ENCODE results near the gene EIF4G1.

EIF4G1 gene

GRCh38 chr3:184377882-184378445 lies 63.6 kb downstream of the EIF4G1 start, which contains the start of gene THPO:
THPO (minus strand) TSS chr3:184378207; CDS start chr3:184376259, 1,948 bp downstream.
- H3K4me1 ChIP-seq (ENCODE audit: control insufficient read depth, insufficient read depth, low read depth, low read length) = peaks cover 19% of the 10 kb centered on the region
- no peak within 1 kb of the TSS for H2BK15ac ChIP-seq (ENCODE audit: low read depth, poor library complexity, severe bottlenecking)
- no peaks in the 10 kb centered on the region for H3K79me1 ChIP-seq (replicated peaks; ENCODE audit: low read length, poor library complexity, severe bottlenecking)
- H3K9me3 ChIP-seq (ENCODE audit: control insufficient read depth, low read length) = no peaks in the 10 kb centered on the region
- H3K27ac ChIP-seq (ENCODE audit: low read length, poor library complexity, severe bottlenecking) = no peak within 1 kb of the TSS
- peak within 1 kb of the TSS; percentile 58 for H3K9ac ChIP-seq (ENCODE audit: low read length)
- H3K23ac ChIP-seq (ENCODE audit: low read length in 2 of 2) = peak within 1 kb of the TSS in 1 of 2 experiments; percentile 46
- no peaks in the 10 kb centered on the region for H3K36me3 ChIP-seq (ENCODE audit: control insufficient read depth in 1 of 2, insufficient read depth in 2 of 2, low read depth in 1 of 2, low read length in 2 of 2)
- 20% methylated on average over 3 of the region's 7 CpGs for WGBS
- no peak within 1 kb of the TSS for H2BK120ac ChIP-seq (ENCODE audit: low read depth, low read length)
- H4K8ac ChIP-seq (ENCODE audit: low read length) = no peak within 1 kb of the TSS
- H4K91ac ChIP-seq (ENCODE audit: low read length) = peak within 1 kb of the TSS; percentile 35
- no peak within 1 kb of the TSS for H3K4me2 ChIP-seq (ENCODE audit: low read length, poor library complexity, severe bottlenecking)
- peaks cover 39 to 73% of the 10 kb centered on the region in 2 experiments for H3K27me3 ChIP-seq (ENCODE audit: control insufficient read depth in 1 of 2, insufficient read depth in 1 of 2, low read length in 2 of 2)
- H2AFZ ChIP-seq (ENCODE audit: low read depth, low read length) = no peak within 1 kb of the TSS
- no peak within 1 kb of the TSS for H3K18ac ChIP-seq (ENCODE audit: low read depth in 1 of 2, low read length in 2 of 2)
- no peak within 1 kb of the TSS for H3K4ac ChIP-seq (ENCODE audit: low read depth in 1 of 2, low read length in 2 of 2)
- H2BK12ac ChIP-seq (ENCODE audit: low read length in 2 of 2) = no peak within 1 kb of the TSS
- H3K14ac ChIP-seq (ENCODE audit: low read length in 2 of 2) = peak within 1 kb of the TSS in 1 of 2 experiments; percentile 26
- H2AK5ac ChIP-seq (ENCODE audit: low read length, severe bottlenecking) = no peak within 1 kb of the TSS
- peak within 1 kb of the TSS in 1 of 2 experiments; percentile 51 for H3K4me3 ChIP-seq (ENCODE audit: insufficient read depth in 1 of 2, low read depth in 1 of 2, low read length in 2 of 2)
- no peak within 1 kb of the TSS for H2BK5ac ChIP-seq (ENCODE audit: low read depth, low read length, poor library complexity, severe bottlenecking)
- DNase-seq = no peak

DNA sequence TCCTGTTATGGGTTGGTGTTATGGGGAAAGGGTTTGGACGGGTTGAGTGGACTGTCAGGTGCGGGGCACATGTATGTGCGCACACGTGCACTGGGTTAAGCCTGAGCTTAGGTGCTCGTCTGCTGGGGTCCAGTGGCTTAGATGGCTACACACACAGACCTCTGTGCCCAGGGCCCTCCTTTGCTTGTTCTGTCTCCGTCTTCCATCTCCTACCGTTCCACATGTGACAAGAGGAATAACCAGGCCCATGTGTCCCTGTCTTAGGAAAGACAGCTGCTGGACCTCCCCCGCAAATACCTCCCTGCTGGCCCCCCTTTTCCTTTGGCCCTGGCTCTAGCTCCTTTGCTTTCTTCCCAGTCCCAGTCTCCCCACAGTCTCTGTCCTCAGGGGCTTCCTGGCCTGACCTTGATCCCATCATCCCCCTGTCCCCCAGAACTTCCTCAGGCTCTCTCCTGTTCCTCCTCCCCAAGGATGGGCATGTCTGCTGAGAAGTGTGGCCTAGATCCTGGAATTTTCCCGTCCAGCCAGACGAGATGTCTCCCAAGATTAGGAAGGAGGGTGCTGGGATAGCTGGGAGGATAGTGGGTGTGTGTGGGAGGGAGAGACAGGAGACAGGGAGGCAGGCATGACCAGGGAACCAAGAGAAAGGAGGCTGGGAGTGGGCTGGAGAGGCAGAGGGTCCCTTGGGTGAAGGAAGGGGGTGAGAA lies 64.4 kb downstream of the EIF4G1 start:
- H2BK15ac ChIP-seq (ENCODE audit: low read depth, poor library complexity, severe bottlenecking) = no peak overlapping the region
- H2AK5ac ChIP-seq (ENCODE audit: low read length, severe bottlenecking) = no peak overlapping the region
- H3K79me1 ChIP-seq (replicated peaks; ENCODE audit: low read length, poor library complexity, severe bottlenecking) = no peaks in the 10 kb centered on the region
- H3K4me3 ChIP-seq (ENCODE audit: insufficient read depth in 1 of 2, low read depth in 1 of 2, low read length in 2 of 2) = peak overlapping the region in 1 of 2 experiments; percentile 51
- no peak overlapping the region for H2BK5ac ChIP-seq (ENCODE audit: low read depth, low read length, poor library complexity, severe bottlenecking)
- no peak overlapping the region for H2BK120ac ChIP-seq (ENCODE audit: low read depth, low read length)
- H3K9me3 ChIP-seq (ENCODE audit: control insufficient read depth, low read length) = no peaks in the 10 kb centered on the region
- peaks cover 39 to 74% of the 10 kb centered on the region in 2 experiments for H3K27me3 ChIP-seq (ENCODE audit: control insufficient read depth in 1 of 2, insufficient read depth in 1 of 2, low read length in 2 of 2)
- no peak for DNase-seq
- H3K9ac ChIP-seq (ENCODE audit: low read length) = peak overlapping the region; percentile 58
- H3K18ac ChIP-seq (ENCODE audit: low read depth in 1 of 2, low read length in 2 of 2) = no peak overlapping the region
- H4K8ac ChIP-seq (ENCODE audit: low read length) = no peak overlapping the region
- H3K27ac ChIP-seq (ENCODE audit: low read length, poor library complexity, severe bottlenecking) = no peak overlapping the region
- peak overlapping the region; percentile 35 for H4K91ac ChIP-seq (ENCODE audit: low read length)
- no peak overlapping the region for H3K23ac ChIP-seq (ENCODE audit: low read length in 2 of 2)
- 81% methylated on average over 10 of the region's 10 CpGs for WGBS
- no peaks in the 10 kb centered on the region for H3K36me3 ChIP-seq (ENCODE audit: control insufficient read depth in 1 of 2, insufficient read depth in 2 of 2, low read depth in 1 of 2, low read length in 2 of 2)
- H3K14ac ChIP-seq (ENCODE audit: low read length in 2 of 2) = no peak overlapping the region
- H3K4me1 ChIP-seq (ENCODE audit: control insufficient read depth, insufficient read depth, low read depth, low read length) = peaks cover 19% of the 10 kb centered on the region
- H3K4ac ChIP-seq (ENCODE audit: low read depth in 1 of 2, low read length in 2 of 2) = no peak overlapping the region
- H2AFZ ChIP-seq (ENCODE audit: low read depth, low read length) = no peak overlapping the region
- no peak overlapping the region for H3K4me2 ChIP-seq (ENCODE audit: low read length, poor library complexity, severe bottlenecking)
- H2BK12ac ChIP-seq (ENCODE audit: low read length in 2 of 2) = no peak overlapping the region

- peak within 1 kb of the TSS; percentile 13 for H2BK15ac ChIP-seq (ENCODE audit: low read depth, poor library complexity, severe bottlenecking)
- H4K91ac ChIP-seq (ENCODE audit: low read length) = no peak within 1 kb of the TSS
- no peak within 1 kb of the TSS for H2BK12ac ChIP-seq (ENCODE audit: low read length in 2 of 2)
- peak within 1 kb of the TSS; percentile 11 for H2BK120ac ChIP-seq (ENCODE audit: low read depth, low read length)
- no peak within 1 kb of the TSS for H2BK5ac ChIP-seq (ENCODE audit: low read depth, low read length, poor library complexity, severe bottlenecking)
- H3K23ac ChIP-seq (ENCODE audit: low read length in 2 of 2) = peak within 1 kb of the TSS in 1 of 2 experiments; percentile 98
- H3K79me1 ChIP-seq (replicated peaks; ENCODE audit: low read length, poor library complexity, severe bottlenecking) = no peaks in the 10 kb centered on the region
- H3K27me3 ChIP-seq (ENCODE audit: control insufficient read depth in 1 of 2, insufficient read depth in 1 of 2, low read length in 2 of 2) = peaks cover 39 to 76% of the 10 kb centered on the region in 2 experiments
- H3K4ac ChIP-seq (ENCODE audit: low read depth in 1 of 2, low read length in 2 of 2) = no peak within 1 kb of the TSS
- no peaks in the 10 kb centered on the region for H3K36me3 ChIP-seq (ENCODE audit: control insufficient read depth in 1 of 2, insufficient read depth in 2 of 2, low read depth in 1 of 2, low read length in 2 of 2)
- no peak within 1 kb of the TSS for H3K27ac ChIP-seq (ENCODE audit: low read length, poor library complexity, severe bottlenecking)
- peak within 1 kb of the TSS; percentile 48 to 69 for H3K4me3 ChIP-seq (ENCODE audit: insufficient read depth in 1 of 2, low read depth in 1 of 2, low read length in 2 of 2)
- peak within 1 kb of the TSS; percentile 42 for H4K8ac ChIP-seq (ENCODE audit: low read length)
- H3K4me1 ChIP-seq (ENCODE audit: control insufficient read depth, insufficient read depth, low read depth, low read length) = peaks cover 19% of the 10 kb centered on the region
- WGBS = 29% methylated on average over 12 of the region's 71 CpGs
- peak within 1 kb of the TSS; percentile 80 for H3K4me2 ChIP-seq (ENCODE audit: low read length, poor library complexity, severe bottlenecking)
- peak within 1 kb of the TSS; percentile 53 to 56 for H3K18ac ChIP-seq (ENCODE audit: low read depth in 1 of 2, low read length in 2 of 2)
- peak within 1 kb of the TSS; percentile 58 for H2AFZ ChIP-seq (ENCODE audit: low read depth, low read length)
- peak within 1 kb of the TSS; percentile 58 for H3K9ac ChIP-seq (ENCODE audit: low read length)
- H3K9me3 ChIP-seq (ENCODE audit: control insufficient read depth, low read length) = no peaks in the 10 kb centered on the region
- no peak within 1 kb of the TSS for H3K14ac ChIP-seq (ENCODE audit: low read length in 2 of 2)
- no peak within 1 kb of the TSS for H2AK5ac ChIP-seq (ENCODE audit: low read length, severe bottlenecking)
- DNase-seq = no peak
Observed at GRCh38 chr3:184379358-184380184, 65.2 kb downstream of the EIF4G1 start, which contains the start of gene CHRD. CHRD (plus strand) TSS chr3:184380054; CDS start chr3:184380319, 265 bp downstream.

Measured in mesenchymal stem cell (in vitro differentiated cells and primary cell).